ENCODE measurements around the gene CFAP97D2. TPM values are rescaled to one million over a fixed set of nuclear protein-coding genes. Genes with fewer than 3 reads are reported as not detected.

Gene CFAP97D2
- total and polyA plus RNA-seq, 2 of the 13 experiments (the other 11 are each of a cell fraction or from before 2014, with no cell fraction given): not detected

GRCh38 chr13:114140906-114141250 lies 38.2 kb upstream of the CFAP97D2 start:
- no TSS peak for BruUV-seq (replicated peaks)
- intact Hi-C loops (cut with micrococcal nuclease; ENCODE audit: unreplicated experiment): no loop called here
- Histone ChIP-seq H2AFZ (ENCODE audit: low read length) (no peak overlapping the region), H3K9ac (ENCODE audit: insufficient read depth, low read depth, low read length) (no peak overlapping the region), H3K36me3 (replicated peaks in 1 of 2; ENCODE audit: control insufficient read depth in 1 of 2, insufficient read depth in 2 of 2, low read length in 2 of 2) (no peaks in the 10 kb centered on the region), H3K4me3 (replicated peaks in 1 of 3; ENCODE audit: insufficient read depth in 1 of 3, low read depth in 2 of 3, low read length in 3 of 3) (no peak overlapping the region), H3K27ac (ENCODE audit: extremely low read length, insufficient read depth, low read length) (no peak overlapping the region), H4K20me1 (ENCODE audit: insufficient read depth, low read length) (no peaks in the 10 kb centered on the region), H3K9me3 (ENCODE audit: low read length) (no peaks in the 10 kb centered on the region), H3K79me2 (ENCODE audit: insufficient read depth, low read length) (no peaks in the 10 kb centered on the region), H3K4me1 (ENCODE audit: insufficient read depth, low read length) (no peaks in the 10 kb centered on the region), H3K27me3 (ENCODE audit: control insufficient read depth in 1 of 2, insufficient read depth in 2 of 2, low read length in 2 of 2) (peaks cover 5 to 22% of the 10 kb centered on the region in 2 experiments; a peak in 4 of 5 replicates), H3K4me2 (ENCODE audit: low read depth, low read length) (no peak overlapping the region)
- TF ChIP-seq NCOA1 (CRISPR knock-in tag; IDR thresholded peaks at IDR 0.05): no peak
- TF ChIP-seq SMAD1 (CRISPR knock-in tag; IDR thresholded peaks at IDR 0.05; ENCODE audit: borderline replicate concordance, low read depth): no peak
- TF ChIP-seq ZNF513 (CRISPR knock-in tag; conservative IDR thresholded peaks at IDR 0.05): no peak
- no peak for TF ChIP-seq ZNF562 (CRISPR knock-in tag; IDR thresholded peaks at IDR 0.05; ENCODE audit: borderline replicate concordance)
- no peak for TF ChIP-seq RCOR2 (CRISPR knock-in tag; IDR thresholded peaks at IDR 0.05)
- TF ChIP-seq CREM (IDR thresholded peaks at IDR 0.05): no peak
- no peak for TF ChIP-seq CREM (CRISPR knock-in tag; IDR thresholded peaks at IDR 0.05)
- TF ChIP-seq ZFP36 (IDR thresholded peaks at IDR 0.05; ENCODE audit: borderline replicate concordance, low read depth, low read length, partially characterized antibody): no peak
- TF ChIP-seq NR3C1 (CRISPR knock-in tag; IDR thresholded peaks at IDR 0.05): no peak
- TF ChIP-seq MIXL1 (CRISPR knock-in tag; IDR thresholded peaks at IDR 0.05): no peak
- no peak for TF ChIP-seq ZNF615 (CRISPR knock-in tag; IDR thresholded peaks at IDR 0.05; ENCODE audit: borderline replicate concordance)
- no peak for TF ChIP-seq NR2F6 (IDR thresholded peaks at IDR 0.05)
- TF ChIP-seq NR2F6 (CRISPR knock-in tag; IDR thresholded peaks at IDR 0.05): no peak
- no peak for TF ChIP-seq EHMT2 (IDR thresholded peaks at IDR 0.05; ENCODE audit: borderline replicate concordance, low read depth, low read length)
- TF ChIP-seq ZNF770 (CRISPR knock-in tag; IDR thresholded peaks at IDR 0.05): no peak
- TF ChIP-seq SMARCE1 (IDR thresholded peaks at IDR 0.05; ENCODE audit: borderline replicate concordance): no peak
- no peak for DNase-seq (ENCODE audit: low spot score)
- ChIA-PET POLR2A (no interaction called here), CTCF (ENCODE audit: low intra/inter-chr PET ratio, low total read pairs) (no interaction called here)
- no peak for ATAC-seq
- 36% methylated on average over 9 of the region's 10 CpGs for WGBS (ENCODE audit: low lambda C conversion rate)
- in situ Hi-C loops (cut with HindIII; ENCODE audit: extremely low pct_ligation_motif_present, low pct_unique_long_range_greater_than_20kb): loop anchor here (5.0 kb wide), 1 partner anchor 86 kb away; no protein-coding TSS in a partner anchor
- FAIRE-seq: no peak

Data from HepG2 (cell line).